Rectal smooth muscle tissue (tissue), 1 donor: ENCODE data around the gene UFM1.
"Not testable (repeated sequence)": the region's sequence is repeated elsewhere in the genome, so short reads cannot be mapped to it uniquely, and the experiment has no call there.

Experiments used
- H3K27ac ChIP-seq: one replicate; pipeline ENCODE4 v1.7.0; 2013; ENCODE audit warnings: low read depth, low read length, inconsistent platforms
- H3K27me3 ChIP-seq: one replicate; pipeline ENCODE4 v1.7.0; 2013; ENCODE audit warnings: low read length; ENCODE audit not compliant: control insufficient read depth, insufficient read depth
- H3K36me3 ChIP-seq: one replicate; pipeline ENCODE4 v1.7.0; 2013; ENCODE audit warnings: low read length; ENCODE audit not compliant: control insufficient read depth, insufficient read depth
- H3K4me1 ChIP-seq: one replicate; pipeline ENCODE4 v1.7.0; 2013; ENCODE audit warnings: low read length; ENCODE audit not compliant: control insufficient read depth, insufficient read depth
- H3K4me3 ChIP-seq: one replicate; pipeline ENCODE4 v1.7.0; 2013; ENCODE audit warnings: low read length
- H3K9ac ChIP-seq: one replicate; pipeline ENCODE4 v1.7.0; 2013; ENCODE audit warnings: low read length

The UFM1 gene

GRCh38 chr13:38349390-38350113 lies at the start of gene UFM1:
Gene UFM1 (plus strand): TSS chr13:38349851. CDS start chr13:38349920, 69 bp downstream.
- H3K9ac ChIP-seq = peak within 1 kb of the TSS; percentile 92

GRCh38 chr13:38301236-38301635 lies 48.4 kb upstream of the UFM1 start:
- Histone ChIP-seq H3K4me3 (no peak overlapping the region), H3K36me3 (no peaks in the 10 kb centered on the region), H3K27ac (no peak overlapping the region), H3K27me3 (no peaks in the 10 kb centered on the region), H3K9ac (no peak overlapping the region), H3K4me1 (no peaks in the 10 kb centered on the region)

More at GRCh38 chr13:38349390-38350113, at the start of gene UFM1:
- peak within 1 kb of the TSS; percentile 76 for H3K4me3 ChIP-seq
- H3K36me3 ChIP-seq = no peaks in the 10 kb centered on the region
- H3K27me3 ChIP-seq = no peaks in the 10 kb centered on the region
- peak within 1 kb of the TSS; percentile 92 for H3K27ac ChIP-seq
- H3K4me1 ChIP-seq = peaks cover 12% of the 10 kb centered on the region

- no peaks in the 10 kb centered on the region for H3K36me3 ChIP-seq
- no peak overlapping the region for H3K4me3 ChIP-seq
- no peak overlapping the region for H3K9ac ChIP-seq
- H3K27ac ChIP-seq = no peak overlapping the region
- H3K27me3 ChIP-seq = no peaks in the 10 kb centered on the region
- H3K4me1 ChIP-seq = no peaks in the 10 kb centered on the region
Observed at GRCh38 chr13:38303816-38304320, 45.8 kb upstream of the UFM1 start.

- H3K27ac ChIP-seq = no peak overlapping the region
- no peak overlapping the region for H3K9ac ChIP-seq
- no peak overlapping the region for H3K4me3 ChIP-seq
- H3K4me1 ChIP-seq = no peaks in the 10 kb centered on the region
- no peaks in the 10 kb centered on the region for H3K36me3 ChIP-seq
- no peaks in the 10 kb centered on the region for H3K27me3 ChIP-seq
Observed at GRCh38 chr13:38308736-38309135, 40.9 kb upstream of the UFM1 start.

- Histone ChIP-seq H3K9ac (no peak overlapping the region), H3K27me3 (no peaks in the 10 kb centered on the region), H3K36me3 (no peaks in the 10 kb centered on the region), H3K27ac (no peak overlapping the region), H3K4me1 (no peaks in the 10 kb centered on the region), H3K4me3 (no peak overlapping the region)
Observed at GRCh38 chr13:38309397-38309796, 40.3 kb upstream of the UFM1 start.

- H3K27ac ChIP-seq, H3K4me1 ChIP-seq, H3K36me3 ChIP-seq, H3K27me3 ChIP-seq, H3K4me3 ChIP-seq, H3K9ac ChIP-seq: not testable (repeated sequence)
Observed at GRCh38 chr13:38311175-38311574, 38.5 kb upstream of the UFM1 start.

- H3K4me3 ChIP-seq = no peak overlapping the region
- H3K27me3 ChIP-seq = no peaks in the 10 kb centered on the region
- H3K4me1 ChIP-seq = no peaks in the 10 kb centered on the region
- H3K9ac ChIP-seq = no peak overlapping the region
- H3K27ac ChIP-seq = no peak overlapping the region
- H3K36me3 ChIP-seq = no peaks in the 10 kb centered on the region
Observed at GRCh38 chr13:38316129-38316528, 33.5 kb upstream of the UFM1 start.

GRCh38 chr13:38321654-38322053 lies 28.0 kb upstream of the UFM1 start:
- no peak overlapping the region for H3K9ac ChIP-seq
- no peaks in the 10 kb centered on the region for H3K27me3 ChIP-seq
- H3K4me1 ChIP-seq = no peaks in the 10 kb centered on the region
- no peak overlapping the region for H3K27ac ChIP-seq
- H3K4me3 ChIP-seq = no peak overlapping the region
- H3K36me3 ChIP-seq = no peaks in the 10 kb centered on the region

GRCh38 chr13:38325426-38325825 lies 24.2 kb upstream of the UFM1 start:
- H3K9ac ChIP-seq = no peak overlapping the region
- no peaks in the 10 kb centered on the region for H3K36me3 ChIP-seq
- no peaks in the 10 kb centered on the region for H3K4me1 ChIP-seq
- H3K4me3 ChIP-seq = no peak overlapping the region
- H3K27ac ChIP-seq = no peak overlapping the region
- H3K27me3 ChIP-seq = no peaks in the 10 kb centered on the region

GRCh38 chr13:38328699-38329098 lies 21.0 kb upstream of the UFM1 start:
- H3K27me3 ChIP-seq = no peaks in the 10 kb centered on the region
- no peak overlapping the region for H3K27ac ChIP-seq
- no peaks in the 10 kb centered on the region for H3K4me1 ChIP-seq
- H3K9ac ChIP-seq = no peak overlapping the region
- H3K36me3 ChIP-seq = no peaks in the 10 kb centered on the region
- no peak overlapping the region for H3K4me3 ChIP-seq

GRCh38 chr13:38334845-38335244 lies 14.8 kb upstream of the UFM1 start:
- Histone ChIP-seq H3K4me1 (no peaks in the 10 kb centered on the region), H3K36me3 (no peaks in the 10 kb centered on the region), H3K27ac (no peak overlapping the region), H3K9ac (no peak overlapping the region), H3K4me3 (no peak overlapping the region), H3K27me3 (no peaks in the 10 kb centered on the region)

GRCh38 chr13:38338089-38338488 lies 11.6 kb upstream of the UFM1 start:
- Histone ChIP-seq H3K4me3 (no peak overlapping the region), H3K27ac (no peak overlapping the region), H3K9ac (no peak overlapping the region)

GRCh38 chr13:38340624-38341023 lies 9.0 kb upstream of the UFM1 start:
- Histone ChIP-seq H3K36me3 (no peaks in the 10 kb centered on the region), H3K27me3 (no peaks in the 10 kb centered on the region), H3K9ac (no peak overlapping the region)

More at GRCh38 chr13:38338089-38338488, 11.6 kb upstream of the UFM1 start:
- no peaks in the 10 kb centered on the region for H3K4me1 ChIP-seq
- H3K27me3 ChIP-seq = no peaks in the 10 kb centered on the region
- H3K36me3 ChIP-seq = no peaks in the 10 kb centered on the region

More at GRCh38 chr13:38340624-38341023, 9.0 kb upstream of the UFM1 start:
- no peak overlapping the region for H3K27ac ChIP-seq
- no peaks in the 10 kb centered on the region for H3K4me1 ChIP-seq
- H3K4me3 ChIP-seq = no peak overlapping the region
